Stimulated activated CD8-positive, alpha-beta memory T cell treated with anti-CD3 and anti-CD28 coated beads, Interleukin-4, amount 100 ng/mL, for 24 hours (primary cell): ENCODE results near the gene ABCF2.
A peak's percentile ranks its signal among the peaks of the same experiment; 100 is the strongest.

ENCODE experiments used
- DNase-seq: peaks from one replicate; pipeline ENCODE4 v3.0.0-alpha.2; 2020; ENCODE audit warnings: low read depth

ABCF2 gene

DNA sequence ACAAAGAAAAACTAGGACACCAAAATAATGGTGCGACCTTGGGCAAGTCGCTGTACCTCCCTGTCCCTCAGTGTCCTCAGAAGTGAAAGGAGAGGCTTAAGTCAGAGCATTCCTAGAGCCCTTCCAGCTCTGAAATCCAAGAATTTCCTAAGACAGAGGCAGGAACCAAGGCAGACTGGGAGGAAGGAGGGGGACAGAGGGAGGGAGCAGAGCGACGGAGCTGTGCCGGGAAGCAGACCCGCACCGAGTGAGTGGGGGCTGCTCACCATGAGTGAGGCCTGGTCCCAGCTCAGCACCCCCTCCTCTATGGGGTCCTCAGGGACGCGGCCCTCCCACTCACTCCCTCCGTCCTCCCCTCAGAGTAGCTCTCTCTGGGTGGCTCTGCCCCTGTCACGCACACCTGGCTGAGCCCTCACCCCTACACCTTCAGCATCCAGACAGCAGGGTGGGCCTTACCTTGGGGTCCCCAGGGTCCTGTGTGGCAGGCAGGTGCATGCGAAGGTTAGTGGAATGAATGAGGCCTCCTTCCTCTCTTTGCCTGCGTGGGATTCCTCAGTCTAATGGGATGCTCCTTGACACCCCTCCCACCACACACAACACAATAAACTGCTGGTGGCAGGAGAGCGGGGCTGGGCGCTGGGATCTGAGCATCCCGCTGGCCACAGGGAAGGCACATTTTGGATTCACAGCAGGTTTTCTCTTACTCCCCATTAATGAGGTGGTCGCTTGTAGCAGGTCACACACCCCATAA lies 26.1 kb upstream of the ABCF2 start:
- DNase-seq = no peak

GRCh38 chr7:151252561-151252835 lies 25.5 kb upstream of the ABCF2 start:
- DNase-seq = no peak

GRCh38 chr7:151251689-151252560 lies 24.9 kb upstream of the ABCF2 start:
- no peak for DNase-seq

DNA sequence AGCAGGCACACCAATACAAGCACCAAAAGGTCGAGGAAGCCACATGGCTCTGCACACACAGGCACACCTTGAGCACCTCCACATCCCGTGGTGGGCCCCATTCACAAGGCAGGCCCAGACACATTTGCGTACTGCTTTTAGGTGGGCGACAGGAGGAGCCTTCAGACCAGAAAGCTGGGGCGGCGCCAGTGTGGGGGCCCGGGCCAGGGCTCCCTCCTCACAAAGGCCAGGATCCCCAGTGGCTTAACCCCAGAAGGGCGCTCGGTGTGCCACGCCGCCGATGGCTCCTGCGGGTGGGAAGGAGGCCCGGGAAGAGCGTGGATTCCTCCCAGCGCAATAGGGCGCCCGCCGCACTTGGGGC lies 24.3 kb upstream of the ABCF2 start:
- DNase-seq = no peak

DNA sequence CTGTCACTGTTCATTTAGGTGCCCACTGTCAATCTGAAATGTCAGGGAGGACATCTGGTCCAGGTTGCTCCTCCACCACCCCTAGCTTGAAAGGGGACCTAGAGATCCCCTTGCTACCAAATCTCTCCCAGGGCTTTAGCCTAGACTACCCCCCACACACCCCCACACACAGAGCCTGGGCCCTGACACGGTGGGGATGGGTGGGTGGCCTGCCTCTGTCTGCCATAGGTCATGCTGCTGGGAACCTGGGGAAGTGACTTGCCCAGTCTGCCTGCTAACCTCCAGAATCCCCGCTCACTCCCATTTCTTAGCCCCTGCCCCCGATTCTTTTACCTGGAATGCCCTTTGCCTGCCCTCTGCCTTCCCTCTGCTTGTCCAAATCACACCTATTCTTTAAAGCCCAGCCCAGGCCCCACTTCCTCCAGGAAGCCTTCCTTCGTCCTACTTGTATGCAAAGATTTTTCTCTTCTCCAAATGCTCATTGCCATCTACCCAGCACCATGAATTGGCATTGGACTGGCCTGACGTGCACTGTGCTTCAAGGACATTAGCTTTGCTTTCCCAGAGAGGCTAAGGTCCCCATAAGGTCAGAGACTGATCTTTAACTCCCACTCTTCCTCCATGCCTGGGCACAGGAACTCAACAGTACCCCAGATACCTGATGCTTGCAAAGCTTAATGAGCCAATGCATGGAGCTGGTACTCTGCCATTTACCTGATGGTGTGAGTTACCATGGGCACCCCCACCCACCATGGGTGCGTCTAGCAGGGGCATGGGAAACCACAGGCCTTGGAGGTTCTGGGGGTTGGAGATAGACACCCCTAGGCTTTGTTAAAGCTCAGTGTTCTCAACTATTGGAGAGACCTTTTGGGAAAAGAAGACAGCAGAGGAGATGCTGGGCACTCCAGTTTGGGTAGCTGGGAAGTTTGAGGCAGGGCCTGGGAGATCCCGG lies 23.5 kb upstream of the ABCF2 start:
- DNase-seq = no peak

DNA sequence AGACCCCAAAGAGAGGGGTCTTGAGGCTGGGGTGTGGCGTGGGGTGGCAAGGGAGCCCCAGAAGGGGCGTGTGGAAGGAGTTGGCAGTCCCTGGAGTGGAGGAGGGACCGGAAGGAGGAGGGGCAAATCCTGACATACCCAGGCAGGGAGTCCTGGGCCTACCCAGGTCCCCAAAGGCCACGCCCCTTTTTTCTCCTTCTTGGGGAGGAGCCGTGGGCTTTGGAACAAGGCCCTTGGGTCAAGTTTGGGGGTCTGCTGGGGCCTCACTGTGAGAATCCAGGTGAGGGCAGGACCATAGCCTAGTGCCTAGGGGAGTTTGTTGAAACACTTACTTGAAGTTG lies 22.7 kb upstream of the ABCF2 start:
- no peak for DNase-seq

DNA sequence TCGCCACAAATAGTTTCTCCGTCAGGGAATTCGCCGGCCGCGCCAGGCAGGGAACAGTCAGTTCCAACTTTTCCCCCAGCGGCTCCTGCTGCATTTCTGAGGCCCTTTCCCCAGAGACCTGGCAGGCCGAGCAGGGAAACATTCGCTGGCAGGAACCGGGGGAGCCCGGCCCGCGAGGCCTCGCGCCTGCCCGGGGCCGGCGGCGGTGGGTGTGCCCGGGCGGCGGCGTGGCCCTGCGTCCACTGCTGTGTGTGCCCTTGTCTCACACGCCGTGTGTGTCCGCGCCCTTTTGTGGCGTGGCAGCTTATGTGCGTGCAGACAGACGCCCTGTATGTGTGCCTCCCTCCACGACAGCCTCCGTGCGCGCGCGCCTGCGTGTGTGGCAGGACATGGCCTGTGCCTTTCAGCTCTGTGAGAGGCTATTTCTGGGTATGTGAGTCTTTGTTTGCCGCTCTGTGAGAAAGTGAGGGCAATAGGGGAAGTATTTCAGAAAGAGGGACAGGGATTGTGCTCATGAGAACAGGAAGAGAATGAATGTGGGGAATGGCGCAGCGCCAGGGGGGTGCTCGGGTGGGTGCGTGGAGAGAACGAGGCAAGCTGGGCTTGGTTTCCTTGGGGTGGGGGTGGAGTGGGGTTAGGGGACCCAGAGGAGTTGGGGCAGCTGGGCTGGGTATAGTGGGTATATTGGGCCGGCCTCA lies 22.2 kb upstream of the ABCF2 start:
- no peak for DNase-seq

- DNase-seq = no peak
These were observed 21.5 kb upstream of the ABCF2 start, which contains the start of gene SMARCD3 for GRCh38 chr7:151248346-151249033. Gene SMARCD3 (minus strand): TSS chr7:151248694. CDS start chr7:151248562, 132 bp downstream.

DNA sequence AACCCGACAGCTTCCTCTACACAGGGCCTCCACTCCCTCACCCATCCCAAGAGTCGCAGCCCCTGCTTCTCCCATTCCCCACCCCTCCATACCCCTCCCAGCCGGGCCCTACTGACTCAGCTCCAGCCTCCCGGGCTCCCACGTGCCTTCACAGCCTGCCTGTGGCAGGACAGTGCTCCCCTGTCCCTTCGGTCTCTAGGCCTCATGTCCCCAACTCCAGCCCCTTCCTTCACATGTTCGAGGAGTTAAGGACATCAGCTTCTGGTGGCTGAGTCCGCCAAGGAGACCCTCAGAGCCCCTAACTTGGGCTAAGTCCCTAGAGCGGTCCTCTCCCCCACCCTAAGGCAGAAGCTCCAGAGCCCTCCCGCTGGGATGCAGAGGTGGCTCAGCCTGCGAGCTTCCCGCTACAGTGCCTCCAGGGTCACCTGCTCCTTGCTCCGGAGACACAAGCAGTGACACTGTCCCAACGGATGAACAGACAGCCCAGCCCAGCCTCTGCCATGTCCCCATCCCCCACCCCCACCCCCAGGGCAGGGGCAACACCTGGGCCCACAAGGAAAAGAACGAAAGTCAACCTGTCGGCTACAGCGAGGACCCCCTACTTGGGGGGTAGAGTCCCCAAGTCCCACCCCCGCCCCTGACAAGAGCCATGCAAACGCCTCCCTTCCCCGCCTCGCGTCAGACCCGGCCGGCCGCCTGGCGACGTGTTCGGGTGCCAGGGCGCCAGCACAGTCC lies 20.8 kb upstream of the ABCF2 start:
- DNase-seq = no peak

- no peak for DNase-seq
These were observed 20.0 kb upstream of the ABCF2 start for GRCh38 chr7:151246851-151247580.

- DNase-seq = no peak
These were observed 19.3 kb upstream of the ABCF2 start for GRCh38 chr7:151246102-151246850.

DNA sequence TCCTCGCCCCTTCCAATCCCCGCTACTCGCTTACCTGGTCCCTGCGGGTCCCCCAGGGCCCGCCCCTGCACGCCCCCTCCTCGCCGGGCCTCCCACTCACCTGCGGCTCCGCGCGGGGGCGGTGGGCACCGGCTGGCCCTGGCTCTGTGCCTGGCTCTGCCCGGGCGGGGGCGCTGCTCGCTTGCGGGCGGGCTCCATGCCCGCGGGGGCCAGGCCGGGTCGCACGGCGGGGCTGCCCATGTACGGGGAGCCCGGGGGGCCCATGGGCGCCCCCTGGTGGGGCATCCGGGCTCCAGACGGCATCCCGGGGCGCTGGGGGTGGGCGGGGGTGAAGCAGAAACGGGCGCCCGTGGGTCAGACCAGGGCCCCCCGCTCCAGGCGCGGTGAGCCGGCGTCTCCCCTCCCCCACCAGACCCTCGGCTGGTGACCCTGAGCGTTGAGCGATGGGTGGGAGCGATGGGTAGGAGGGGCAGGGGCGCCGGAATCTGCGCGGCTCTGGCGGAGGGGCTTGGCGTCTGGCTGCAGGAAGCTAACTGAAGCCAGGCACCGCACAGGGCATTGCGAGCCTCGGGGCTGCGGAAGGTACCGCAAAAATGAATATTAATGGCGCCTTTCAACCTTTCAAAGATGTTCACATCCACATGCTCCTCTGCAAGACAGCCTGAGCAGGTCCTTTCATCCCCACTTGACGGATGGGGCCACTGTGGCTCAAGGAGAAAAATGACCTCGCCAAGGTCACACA lies 18.5 kb upstream of the ABCF2 start:
- DNase-seq = peak; percentile 46

DNA sequence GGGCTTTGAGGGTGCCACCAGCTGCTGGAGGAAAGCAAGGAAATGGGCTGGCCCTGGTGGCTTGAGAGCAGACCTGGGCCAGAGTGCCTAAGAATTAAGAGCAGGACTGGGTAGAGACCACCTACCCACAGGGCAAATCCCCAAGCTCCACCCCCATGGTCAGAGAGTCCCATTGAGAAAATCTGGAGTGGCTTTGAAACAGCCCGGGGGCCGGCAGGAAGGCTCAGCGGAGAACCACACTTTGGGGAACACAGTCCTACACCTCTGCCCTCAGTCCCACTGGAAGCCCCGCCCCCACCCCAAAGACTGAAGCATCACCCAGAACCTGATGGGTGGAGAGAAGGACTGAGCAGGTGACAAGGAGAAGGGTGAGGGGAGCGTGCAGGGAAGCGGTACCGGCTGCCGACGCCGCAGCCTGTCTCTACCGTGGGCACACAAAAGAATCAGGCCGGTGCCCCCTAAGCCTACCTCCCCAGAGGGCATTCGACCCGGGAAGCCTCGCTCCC lies 17.9 kb upstream of the ABCF2 start:
- DNase-seq = no peak

DNA sequence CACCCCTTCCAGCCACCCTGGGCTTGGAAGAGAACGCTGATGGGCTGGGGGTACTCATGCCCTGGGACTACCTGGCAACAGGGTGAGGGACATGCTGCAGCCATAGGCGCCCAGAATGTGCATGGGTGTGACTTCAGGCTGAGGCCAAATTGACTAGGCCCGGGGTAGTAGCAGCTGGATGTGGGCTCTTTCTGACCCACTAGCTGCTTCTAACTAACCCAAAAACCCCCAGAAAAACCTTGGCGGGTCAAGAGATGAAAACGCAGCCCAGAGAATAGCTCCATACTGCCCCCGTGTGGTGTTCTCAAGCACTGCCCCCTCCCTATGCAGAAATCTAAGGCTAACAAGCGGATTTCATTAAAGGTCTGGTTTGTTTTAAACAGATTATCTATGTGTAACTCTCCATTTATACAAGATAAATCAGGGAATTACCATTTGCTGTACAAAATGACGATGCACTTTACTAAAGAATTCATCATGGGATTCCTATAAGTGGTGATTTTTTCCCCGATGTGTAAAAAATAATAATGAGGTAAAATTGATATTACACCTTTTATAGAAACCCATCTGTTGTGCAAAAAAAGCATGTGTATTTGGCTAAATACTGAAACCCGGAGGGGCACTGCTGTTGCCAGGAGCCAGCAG lies 17.3 kb upstream of the ABCF2 start:
- DNase-seq = no peak

GRCh38 chr7:151243408-151244195 lies 16.6 kb upstream of the ABCF2 start:
- DNase-seq = no peak

DNA sequence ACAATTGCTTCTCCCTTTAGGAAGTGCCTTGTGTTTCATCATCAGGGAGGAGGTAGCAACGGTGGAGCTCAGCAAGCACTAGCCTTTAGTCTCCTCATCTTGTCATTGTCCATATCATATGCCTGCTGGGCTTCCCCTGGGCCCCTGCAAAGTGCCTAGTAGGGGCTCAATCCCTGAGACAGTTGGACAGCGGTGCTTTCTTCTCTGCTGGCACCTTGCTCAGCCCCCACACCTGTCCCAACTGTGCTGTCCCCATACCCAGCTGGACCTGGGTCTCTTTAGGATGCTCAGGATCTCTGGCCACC lies 16.0 kb upstream of the ABCF2 start:
- no peak for DNase-seq
